Stimulated activated CD4-positive, alpha-beta T cell treated with anti-CD3 and anti-CD28 coated beads, Interleukin-4, amount 100 ng/mL, for 24 hours (primary cell): ENCODE data around the gene RXRA.

Experiments
- DNase-seq: peaks from one replicate; pipeline ENCODE4 v3.0.0-alpha.2; 2020

Gene RXRA

DNA sequence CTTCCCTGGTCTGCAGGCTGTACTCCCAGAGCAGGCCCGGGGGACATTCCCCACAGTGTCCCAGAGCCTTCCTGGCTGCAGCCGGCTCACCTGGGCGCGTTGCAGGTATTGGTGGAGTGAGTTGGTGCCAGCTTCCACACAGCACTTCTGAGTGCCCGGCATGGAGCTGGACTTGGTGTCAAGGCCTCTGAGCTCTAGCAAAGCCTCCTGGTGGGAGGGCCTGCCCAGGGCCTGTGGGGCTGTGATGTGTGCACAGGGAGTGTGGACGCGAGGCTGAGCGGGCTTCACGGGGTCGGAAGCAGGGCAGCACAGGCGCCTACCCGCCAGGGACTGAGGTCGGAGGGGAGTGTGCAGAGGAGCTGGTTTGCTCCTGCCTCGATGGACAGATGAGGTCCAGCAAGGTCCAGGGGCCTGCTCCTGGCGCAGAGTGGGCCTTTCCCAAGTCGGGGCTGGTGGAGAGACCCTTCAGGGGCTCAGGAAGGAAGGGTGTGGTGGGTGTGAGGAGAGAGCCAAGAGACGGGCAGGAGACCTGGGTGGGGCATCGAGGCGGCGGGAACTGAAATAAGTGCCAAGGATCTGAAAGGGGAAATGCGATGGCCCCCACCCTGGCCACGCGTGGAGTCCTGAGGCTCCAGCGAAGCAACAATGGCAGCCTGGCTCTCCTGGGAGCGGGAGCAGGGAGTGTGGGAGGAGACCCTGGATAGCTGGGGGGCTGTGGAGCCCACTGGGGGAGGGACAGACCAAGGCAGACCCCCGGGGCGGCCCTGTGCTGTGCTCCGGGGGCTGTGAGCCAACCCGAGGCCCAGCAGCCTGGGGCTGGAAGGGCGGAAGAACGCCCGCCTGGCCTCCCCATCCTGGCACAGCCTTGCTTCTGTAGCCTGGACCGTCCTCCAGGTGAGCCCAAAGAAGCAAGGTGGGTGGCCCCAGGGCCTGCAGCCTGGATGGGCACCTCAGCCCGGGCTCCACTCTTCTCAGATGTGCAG, 78.4 kb downstream of the RXRA start:
- DNase-seq, result no peak

DNA sequence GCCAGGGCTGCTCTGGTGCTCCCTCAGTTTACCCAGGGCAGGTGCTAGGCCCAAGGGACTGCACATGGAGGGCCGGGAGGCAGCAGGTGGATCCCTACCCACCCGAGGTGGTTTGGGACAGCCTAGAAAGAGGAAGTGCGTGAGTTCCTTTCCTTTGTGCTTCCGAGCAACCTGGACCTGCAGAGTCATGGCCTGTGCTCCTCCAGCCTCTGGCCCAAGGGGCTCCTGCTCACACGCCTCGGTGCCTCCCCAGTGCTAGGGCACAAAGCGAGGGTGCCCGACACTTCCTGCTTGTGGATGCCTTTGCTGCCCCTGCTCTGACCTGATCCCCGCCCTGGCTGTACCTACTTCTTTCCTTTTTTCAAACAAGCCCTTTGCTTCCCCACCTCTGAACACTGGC, 79.3 kb downstream of the RXRA start:
- no peak for DNase-seq

GRCh38 chr9:134406366-134407120, 80.3 kb downstream of the RXRA start:
- DNase-seq, result no peak

- DNase-seq, result peak; percentile 79
Measured at GRCh38 chr9:134407121-134407779, 81.0 kb downstream of the RXRA start.

- no peak for DNase-seq
Measured at GRCh38 chr9:134408389-134408788, 82.1 kb downstream of the RXRA start.

DNA sequence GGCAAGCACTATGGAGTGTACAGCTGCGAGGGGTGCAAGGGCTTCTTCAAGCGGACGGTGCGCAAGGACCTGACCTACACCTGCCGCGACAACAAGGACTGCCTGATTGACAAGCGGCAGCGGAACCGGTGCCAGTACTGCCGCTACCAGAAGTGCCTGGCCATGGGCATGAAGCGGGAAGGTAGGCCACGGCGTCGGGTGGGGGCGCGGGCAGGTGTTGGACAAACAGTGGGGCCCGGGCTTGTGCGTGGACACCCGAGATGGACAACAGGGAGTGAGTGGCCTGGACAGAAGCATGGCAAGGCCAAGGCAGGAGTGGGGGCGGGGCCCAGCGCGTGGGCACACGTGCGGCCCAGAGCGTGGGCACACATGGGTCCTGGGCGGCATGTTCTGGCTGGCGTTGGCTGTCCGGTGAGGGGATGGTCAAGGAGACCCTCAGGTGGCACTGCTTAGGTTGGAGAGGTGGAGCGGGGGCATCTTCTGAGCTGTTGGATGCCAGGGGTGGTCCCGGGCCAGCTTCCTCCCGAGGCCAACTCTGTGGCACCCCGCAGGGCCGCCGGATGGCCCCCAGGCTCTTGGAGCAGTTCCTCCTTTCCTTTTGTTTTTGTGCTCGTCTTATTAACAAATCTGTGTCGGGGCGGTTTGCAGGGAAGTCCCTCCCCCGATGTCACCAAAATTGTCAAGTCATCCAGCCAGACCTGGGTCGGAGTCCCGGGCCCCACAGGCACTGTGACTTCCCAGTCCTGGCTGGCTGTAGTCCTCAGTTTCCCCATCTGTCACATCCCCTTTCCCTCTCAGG, 82.9 kb downstream of the RXRA start:
- no peak for DNase-seq

GRCh38 chr9:134410071-134410834, 84.0 kb downstream of the RXRA start:
- no peak for DNase-seq

DNA sequence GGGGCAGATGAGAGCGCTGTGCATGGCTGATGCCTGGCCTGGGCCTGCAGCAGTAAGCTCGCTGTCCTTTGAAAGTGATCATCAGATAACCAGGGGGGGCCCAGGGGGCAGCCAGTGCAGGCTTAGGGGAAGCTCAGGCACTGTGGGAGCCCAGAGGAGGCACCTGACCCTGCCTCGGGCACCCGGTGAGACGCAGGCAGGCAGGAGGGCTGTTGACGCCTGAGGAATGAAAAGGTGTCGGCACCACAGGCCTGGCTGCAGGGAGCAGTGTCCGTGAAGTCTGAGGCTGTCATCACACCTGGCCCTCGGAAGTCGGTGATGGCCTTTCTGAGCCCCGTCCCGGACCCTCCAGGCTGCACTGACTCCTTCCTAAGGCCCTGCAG, 84.6 kb downstream of the RXRA start:
- DNase-seq, result no peak

GRCh38 chr9:134411440-134412297, 85.4 kb downstream of the RXRA start:
- no peak for DNase-seq

DNA sequence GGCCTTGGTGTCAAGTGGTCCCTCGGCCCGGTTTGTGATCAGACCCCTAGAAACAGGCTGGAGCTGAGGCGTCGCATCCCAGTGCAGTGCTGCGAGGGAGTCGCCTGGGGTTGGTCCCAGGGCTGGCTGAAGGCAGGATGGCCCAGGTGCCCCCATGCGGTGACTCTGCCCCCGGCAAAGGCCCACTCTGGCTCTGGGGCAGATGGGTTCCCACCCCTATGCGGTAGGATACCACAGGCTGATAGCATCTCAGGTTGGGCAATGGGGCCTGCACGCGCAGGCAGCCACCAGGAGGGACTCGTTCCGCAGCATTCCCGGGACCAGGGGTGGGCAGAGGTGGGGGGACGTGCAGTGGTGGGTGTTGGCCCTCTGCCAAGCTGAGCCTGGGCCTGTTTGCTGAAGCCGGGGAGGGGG, 86.0 kb downstream of the RXRA start:
- no peak for DNase-seq

- DNase-seq, result no peak
Measured at GRCh38 chr9:134413112-134413715, 87.0 kb downstream of the RXRA start.

DNA sequence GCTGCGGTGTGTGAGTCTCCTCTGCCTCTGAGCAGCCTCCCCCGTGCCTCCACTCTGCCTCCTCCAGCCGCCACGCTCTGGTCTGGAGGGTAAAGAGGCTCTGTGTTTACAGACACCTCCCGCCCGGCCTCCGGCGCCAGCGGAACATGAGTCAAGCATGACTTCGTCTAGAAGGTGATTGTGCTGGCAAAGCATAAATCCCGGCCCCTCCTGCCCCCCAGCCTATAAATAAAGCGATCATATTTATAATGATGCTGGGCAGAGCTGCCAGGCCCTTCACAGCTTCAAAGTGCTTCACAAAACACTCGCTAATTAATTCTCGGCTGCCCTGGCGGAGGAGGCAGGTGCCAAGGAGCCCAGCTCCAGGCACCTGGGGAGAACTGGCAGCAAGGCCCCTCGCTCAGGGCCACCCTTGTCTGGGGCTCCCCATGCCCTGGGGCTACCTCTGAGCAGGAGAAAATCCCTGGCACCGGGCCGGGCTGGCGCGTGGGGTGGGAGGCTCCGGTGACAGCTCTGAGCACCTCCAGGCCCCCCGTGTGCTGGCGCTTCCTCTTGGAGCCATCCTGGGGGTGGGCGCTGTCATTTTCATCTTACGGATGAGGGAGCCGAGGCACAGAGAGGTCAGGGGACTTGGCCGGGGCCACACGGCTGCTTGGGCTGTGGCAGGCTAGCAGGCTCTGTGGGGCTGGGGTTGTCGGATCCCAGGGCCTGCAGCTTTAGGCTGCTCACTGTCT, 87.8 kb downstream of the RXRA start:
- DNase-seq, result no peak

DNA sequence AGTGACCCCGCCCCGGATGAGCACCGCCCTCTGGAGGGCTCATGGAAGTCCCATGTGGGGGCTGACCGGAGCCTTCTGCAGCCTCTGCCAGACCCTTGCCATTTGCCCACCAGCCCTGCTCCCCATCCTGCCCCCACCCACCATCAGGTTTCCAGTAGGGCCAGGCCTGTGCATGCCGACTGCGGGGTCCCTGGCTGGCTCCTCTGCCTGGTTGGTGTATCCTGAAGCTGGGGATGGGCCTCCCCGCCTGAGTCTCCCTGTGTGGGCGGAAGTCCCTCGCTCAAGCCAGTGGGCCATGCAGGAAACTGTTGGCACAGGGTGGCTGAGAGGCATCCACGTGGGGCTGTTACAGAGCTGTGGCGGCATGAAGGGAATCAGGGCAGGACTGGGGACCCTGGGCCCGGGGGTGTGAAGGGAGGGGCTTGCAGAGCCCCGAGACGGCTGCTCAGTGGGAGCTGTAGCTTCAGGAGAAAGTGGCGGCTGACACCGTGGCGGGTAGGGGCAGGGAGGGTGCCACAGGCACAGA, 88.7 kb downstream of the RXRA start:
- DNase-seq, result no peak

DNA sequence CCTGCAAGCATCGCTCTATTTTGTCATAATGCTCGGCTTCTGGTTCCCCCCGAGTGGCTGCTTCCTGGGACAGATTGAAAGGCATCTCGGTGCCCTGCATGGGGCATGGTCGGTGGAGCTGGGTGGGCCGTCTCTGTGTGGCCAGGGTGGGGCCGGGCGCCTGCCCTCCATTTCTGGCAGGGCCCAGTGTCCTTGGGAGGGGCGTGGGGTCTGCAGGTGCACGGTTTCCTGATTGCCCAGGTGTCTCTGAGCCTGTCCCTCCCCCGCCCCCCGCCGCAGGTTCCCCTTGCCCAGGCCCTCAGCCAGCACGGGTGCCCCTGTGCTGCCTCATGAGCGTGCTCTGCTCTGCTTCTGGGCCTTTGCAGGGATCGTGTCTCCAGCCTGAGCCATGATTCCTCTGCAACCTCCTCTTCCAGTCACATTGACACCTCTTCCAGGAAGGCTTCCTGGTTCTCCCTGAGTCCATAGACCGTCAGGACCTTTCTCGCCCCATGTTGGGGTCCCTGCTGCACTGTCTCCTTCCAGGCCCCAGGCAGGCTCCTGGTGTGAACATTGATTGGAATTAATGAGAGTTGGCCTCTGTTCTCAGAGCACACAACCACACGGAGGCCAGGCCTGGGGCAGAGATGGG, 90.2 kb downstream of the RXRA start:
- no peak for DNase-seq

- no peak for DNase-seq
Measured at GRCh38 chr9:134418354-134418753, 92.1 kb downstream of the RXRA start.

DNA sequence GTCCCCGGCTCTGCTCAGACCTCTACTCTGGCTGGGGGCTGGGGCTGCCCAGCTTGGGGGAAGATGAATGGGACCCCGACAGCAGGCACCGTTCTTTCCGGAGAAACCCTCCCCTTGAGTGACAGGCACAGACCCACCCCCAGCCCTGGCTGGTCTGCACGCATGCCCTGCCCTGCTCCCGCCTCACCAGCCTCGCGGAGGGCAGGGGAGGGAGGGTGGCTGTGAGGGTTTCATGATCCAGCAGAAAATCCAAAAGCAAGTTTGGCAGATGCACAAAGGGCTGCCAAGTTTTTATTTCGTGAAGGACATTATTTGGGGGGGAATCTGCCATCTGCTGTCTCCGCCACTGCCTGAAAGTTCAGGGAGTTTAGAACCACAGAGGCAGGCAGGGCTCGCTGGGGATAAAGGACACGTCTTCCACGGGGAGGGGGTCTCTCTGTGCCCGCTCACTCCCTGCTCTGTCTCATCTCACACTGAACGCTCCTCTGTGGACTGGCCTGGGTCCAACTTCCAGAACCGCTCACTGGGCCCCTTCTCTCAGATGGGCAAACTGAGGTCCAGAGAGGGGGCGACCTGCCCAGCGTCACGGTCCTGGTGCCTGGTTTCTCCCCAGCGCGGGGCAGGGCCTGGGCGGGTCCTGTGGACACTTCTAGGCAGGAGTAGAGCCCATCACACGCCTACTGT, 92.9 kb downstream of the RXRA start:
- DNase-seq, result no peak

DNA sequence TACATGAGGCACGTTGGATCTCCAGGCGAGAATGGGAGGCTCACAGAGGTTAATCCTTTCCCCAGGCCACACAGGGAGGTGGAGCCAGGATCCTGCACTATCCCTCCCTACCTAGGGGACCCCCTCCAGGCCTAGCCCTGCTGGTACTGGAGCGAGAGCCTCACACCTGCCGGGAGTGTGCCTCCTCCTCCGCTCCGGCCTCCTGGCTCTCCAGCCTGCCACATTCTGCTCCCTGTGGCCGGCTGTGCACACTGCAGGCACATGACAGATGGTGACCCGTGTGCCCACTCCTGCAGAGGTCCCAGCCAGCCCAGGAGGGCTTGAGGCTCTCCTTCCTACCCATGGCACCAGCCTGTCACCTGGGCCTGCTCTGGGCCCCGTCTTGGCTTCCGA, 93.4 kb downstream of the RXRA start:
- DNase-seq, result no peak

DNA sequence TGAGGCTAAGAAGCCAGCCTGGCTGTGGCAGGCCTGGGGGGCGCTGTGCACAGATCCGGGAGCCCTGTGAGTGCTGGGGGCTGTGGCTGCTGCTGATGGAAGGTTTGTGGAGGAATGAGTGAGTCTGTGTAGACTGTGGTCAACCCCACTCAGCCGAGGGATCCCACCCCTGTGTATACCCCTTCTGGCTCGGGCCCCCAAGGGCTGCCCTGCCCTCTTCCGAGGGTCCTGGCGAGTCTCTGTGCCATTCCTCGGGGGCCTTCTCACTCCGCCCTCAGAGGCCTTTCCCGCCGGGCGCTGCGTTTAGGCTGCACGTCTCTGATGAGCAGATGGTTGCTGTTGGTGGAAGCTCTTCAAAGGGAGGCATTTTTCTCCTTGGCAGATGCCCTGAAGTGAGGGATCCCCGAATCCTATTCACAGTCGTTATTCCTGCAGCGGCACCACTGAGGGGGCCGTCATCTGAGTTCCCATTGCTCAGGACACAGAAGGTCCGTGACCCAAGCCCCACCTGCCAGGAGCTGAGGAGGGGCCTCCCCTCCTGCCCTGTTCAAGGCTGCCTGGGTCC, 94.1 kb downstream of the RXRA start:
- DNase-seq, result no peak
